Esophagus squamous epithelium (tissue), 4 donors: ENCODE data around the gene TMEM89.

Experiments used
- CTCF ChIP-seq, 6 experiments: fragments of 450-650 bp in 4 of 6; fragments of 200-600 bp in 2 of 6; sonication (generic) in 2 of 6; IDR thresholded peaks; one replicate each; pipeline ENCODE4 v1.5.1; 2016 to 2019; ENCODE audit warnings: antibody characterized with exemption in 6 of 6, mild to moderate bottlenecking in 4 of 6, moderate library complexity in 4 of 6
- POLR2A ChIP-seq, 4 donors: fragments of 450-650 bp; IDR thresholded peaks; one replicate each; pipeline ENCODE4 v1.6.1; 2017; ENCODE audit warnings: antibody characterized with exemption in 4 of 4, mild to moderate bottlenecking in 4 of 4, moderate library complexity in 3 of 4

GRCh38 chr3:48612309-48612708 is 9.3 kb downstream of the TMEM89 start:
- TF ChIP-seq CTCF (IDR thresholded peaks at IDR 0.05) (no peak), POLR2A (IDR thresholded peaks at IDR 0.05) (no peak)
